Measurements from ENCODE around the gene DPEP1. TPM values are rescaled to one million over a fixed set of nuclear protein-coding genes. Genes with fewer than 3 reads are reported as not detected.

DPEP1 gene
- total RNA-seq, 6 experiments from 2014 or later = 0.93 TPM; not detected in 5

- ATAC-seq (no peak), DNase-seq (no peak)
- Histone ChIP-seq H3K9me3 (no peaks in the 10 kb centered on the region), H3K27ac (no peak overlapping the region), H3K4me1 (no peaks in the 10 kb centered on the region), H3K36me3 (no peaks in the 10 kb centered on the region), H3K27me3 (no peaks in the 10 kb centered on the region), H3K4me3 (no peak overlapping the region)
- intact Hi-C loops (cut with DNase I) = no loop called here
- TF ChIP-seq CTCF (IDR thresholded peaks at IDR 0.05) (no peak), POLR2A (IDR thresholded peaks at IDR 0.05) (no peak)
- WGBS (ENCODE audit: insufficient coverage, low coverage, low lambda C conversion rate, missing lambda C conversion rate) = 100% methylated on average over 2 of the region's 9 CpGs
Measured at GRCh38 chr16:89606006-89606405, 7.4 kb upstream of the DPEP1 start.

DNA sequence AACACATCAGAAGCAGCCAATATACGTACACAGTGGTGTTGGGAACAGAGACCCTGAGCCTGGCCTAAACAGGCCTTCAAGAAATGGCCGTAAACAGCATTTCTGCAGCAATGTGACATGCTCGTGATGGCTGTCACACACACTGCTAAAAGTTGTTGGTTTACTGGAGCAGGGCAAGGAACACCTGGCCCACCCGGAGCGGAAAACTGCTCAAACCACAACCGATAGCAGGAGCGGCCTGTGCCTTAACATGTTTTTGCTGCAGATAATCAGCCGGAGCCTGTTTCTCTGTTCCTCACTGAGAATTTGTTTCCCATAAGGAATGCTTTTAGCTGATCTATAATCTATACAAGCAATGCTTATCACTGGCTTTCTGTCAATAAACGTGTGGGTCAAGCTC lies 6.0 kb upstream of the DPEP1 start:
- Histone ChIP-seq H3K36me3 (no peaks in the 10 kb centered on the region), H3K9me3 (no peaks in the 10 kb centered on the region), H3K4me1 (no peaks in the 10 kb centered on the region), H3K27ac (no peak overlapping the region), H3K4me3 (no peak overlapping the region), H3K27me3 (no peaks in the 10 kb centered on the region)
- TF ChIP-seq CTCF (IDR thresholded peaks at IDR 0.05) = no peak
- TF ChIP-seq POLR2A (IDR thresholded peaks at IDR 0.05) = no peak
- intact Hi-C loops (cut with DNase I) = no loop called here
- no peak for ATAC-seq
- no peak for DNase-seq
- WGBS (ENCODE audit: insufficient coverage, low coverage, low lambda C conversion rate, missing lambda C conversion rate) = 71% methylated on average over 3 of the region's 9 CpGs

- H3K27ac ChIP-seq = no peak overlapping the region
- no peak for ATAC-seq
- TF ChIP-seq POLR2A (IDR thresholded peaks at IDR 0.05) = no peak
- no peak for TF ChIP-seq CTCF (IDR thresholded peaks at IDR 0.05)
Measured at GRCh38 chr16:89607937-89608740, 5.3 kb upstream of the DPEP1 start.

DNA sequence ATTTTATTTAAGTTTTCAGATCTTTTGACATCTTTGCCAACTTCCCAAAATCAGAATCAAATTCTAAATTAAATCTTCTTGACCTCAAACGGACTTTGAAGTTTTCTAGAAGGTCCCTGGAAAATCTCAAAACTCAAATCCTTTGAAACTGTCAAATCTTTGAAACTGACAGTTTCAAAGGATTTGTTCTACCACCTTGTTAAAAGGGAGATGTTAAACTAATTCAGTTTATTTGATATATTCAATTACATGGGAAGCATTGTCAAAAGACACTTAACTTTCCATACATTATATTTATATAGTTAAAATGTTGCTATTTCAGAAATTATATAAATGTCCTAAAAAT lies 3.4 kb upstream of the DPEP1 start:
- Histone ChIP-seq H3K9me3 (no peaks in the 10 kb centered on the region), H3K4me3 (no peak overlapping the region), H3K4me1 (no peaks in the 10 kb centered on the region), H3K36me3 (no peaks in the 10 kb centered on the region), H3K27ac (no peak overlapping the region), H3K27me3 (no peaks in the 10 kb centered on the region)
- ATAC-seq (no peak), DNase-seq (no peak)
- TF ChIP-seq POLR2A (IDR thresholded peaks at IDR 0.05) = no peak
- TF ChIP-seq CTCF (IDR thresholded peaks at IDR 0.05) = no peak
- WGBS (ENCODE audit: insufficient coverage, low coverage, low lambda C conversion rate, missing lambda C conversion rate) = 45% methylated on average over 1 of the region's 1 CpG
- intact Hi-C loops (cut with DNase I) = no loop called here

More at GRCh38 chr16:89607937-89608740, 5.3 kb upstream of the DPEP1 start:
- intact Hi-C loops (cut with DNase I) = no loop called here
- Histone ChIP-seq H3K4me3 (no peak overlapping the region), H3K36me3 (no peaks in the 10 kb centered on the region), H3K27me3 (no peaks in the 10 kb centered on the region), H3K4me1 (no peaks in the 10 kb centered on the region), H3K9me3 (no peaks in the 10 kb centered on the region)
- WGBS (ENCODE audit: insufficient coverage, low coverage, low lambda C conversion rate, missing lambda C conversion rate) = 62% methylated on average over 23 of the region's 32 CpGs
- no peak for DNase-seq
